OCI-LY7 (cell line): ENCODE measurements around the gene HTATSF1. TPM values are rescaled to one million over a fixed set of nuclear protein-coding genes. Genes with fewer than 3 reads are reported as not detected.

ENCODE experiments used
- BruUV-seq: library from RNA; stranded (reverse); fragments of 400-500 nt; replicated peaks from 2 replicates; lab custom pipeline; 2021; lab: Mats Ljungman, UMichigan
- CTCF ChIA-PET: fragments of 300-600 bp; sonication (Branson Sonifier 250); formaldehyde crosslinking; loops from one replicate; lab custom pipeline; 2022; ENCODE audit warnings: antibody characterized with exemption; ENCODE audit not compliant: unreplicated experiment; lab: Charles Lee
- POLR2A ChIA-PET: fragments of 300-600 bp; sonication (Branson Sonifier 250); formaldehyde crosslinking; loops from one replicate; lab custom pipeline; 2022; ENCODE audit warnings: antibody characterized with exemption; lab: Charles Lee
- DNase-seq: peaks from one replicate; pipeline ENCODE4 v3.0.0-alpha.2; 2015; ENCODE audit warnings: low spot score
- H2AFZ ChIP-seq: fragments of 200-600 bp; sonication (generic), shearing (Covaris generic); 2 replicates; pipeline ENCODE4 v1.6.1; 2014; ENCODE audit warnings: mild to moderate bottlenecking, antibody characterized with exemption, low read length, moderate library complexity
- H3K27ac ChIP-seq: fragments of 200-600 bp; sonication (generic); 2 replicates; pipeline ENCODE4 v1.5.1; 2014; ENCODE audit warnings: mixed run types, low read depth, mild to moderate bottlenecking, moderate library complexity, low read length, inconsistent platforms; ENCODE audit not compliant: poor library complexity, severe bottlenecking
- H3K36me3 ChIP-seq: fragments of 200-600 bp; sonication (generic); 2 replicates; pipeline ENCODE4 v1.6.1; 2014; ENCODE audit warnings: mild to moderate bottlenecking, antibody characterized with exemption, low read length, moderate library complexity, mixed read lengths; ENCODE audit not compliant: insufficient read depth
- H3K4me1 ChIP-seq: fragments of 200-600 bp; sonication (generic); 2 replicates; pipeline ENCODE4 v1.5.1; 2014; ENCODE audit warnings: mild to moderate bottlenecking, low read length; ENCODE audit not compliant: insufficient read depth, poor library complexity, severe bottlenecking
- H3K4me2 ChIP-seq: fragments of 200-600 bp; sonication (generic); 2 replicates; pipeline ENCODE4 v1.6.1; 2014; ENCODE audit warnings: mild to moderate bottlenecking, low read length
- H3K4me3 ChIP-seq: fragments of 200-600 bp; sonication (generic); 2 replicates; pipeline ENCODE4 v1.5.1; 2014; ENCODE audit warnings: mild to moderate bottlenecking, low read depth, low read length; ENCODE audit not compliant: poor library complexity, severe bottlenecking
- H3K79me2 ChIP-seq: fragments of 200-600 bp; sonication (generic); 2 replicates; pipeline ENCODE4 v1.6.1; 2016; ENCODE audit warnings: low read depth, mild to moderate bottlenecking, low read length, moderate library complexity, mixed read lengths; ENCODE audit not compliant: insufficient read depth
- H3K9me2 ChIP-seq: fragments of 200-600 bp; sonication (generic); 2 replicates; pipeline ENCODE4 v1.6.1; 2016; ENCODE audit warnings: mild to moderate bottlenecking, low read length, mixed read lengths; ENCODE audit not compliant: insufficient read depth
- H3K9me3 ChIP-seq: fragments of 200-600 bp; sonication (generic); 2 replicates; pipeline ENCODE4 v1.6.1; 2014; ENCODE audit warnings: mild to moderate bottlenecking, mixed run types, low read length, mixed read lengths
- H4K20me1 ChIP-seq: fragments of 200-600 bp; sonication (generic); 2 replicates; pipeline ENCODE4 v1.6.1; 2014; ENCODE audit warnings: mild to moderate bottlenecking, antibody characterized with exemption, low read length, moderate library complexity, mixed read lengths; ENCODE audit not compliant: insufficient read depth
- CTCF ChIP-seq: fragments of 200-600 bp; sonication (generic); conservative IDR thresholded peaks from 2 replicates; pipeline ENCODE4 v1.5.1; 2014; ENCODE audit warnings: mild to moderate bottlenecking, antibody characterized with exemption, low read length, moderate library complexity, mixed read lengths
- EZH2phosphoT487 ChIP-seq: fragments of 200-600 bp; sonication (generic); IDR thresholded peaks from 2 replicates; pipeline ENCODE4 v1.6.1; 2018; ENCODE audit warnings: low read depth, borderline replicate concordance, mild to moderate bottlenecking, mixed run types, antibody characterized with exemption, low read length, moderate library complexity, mixed read lengths
- intact Hi-C: fragments of 100-400 bp; cut with micrococcal nuclease; formaldehyde crosslinking; loops from one replicate; pipeline ENCODE4 v1.10.0; 2022; ENCODE audit not compliant: unreplicated experiment
- total RNA-seq, 2 experiments: library from RNA; depleted of rRNA in 1 of 2; stranded (reverse); fragments of >200 nt in 1 of 2; shearing (Covaris generic) in 1 of 2; gene quantifications; 2 replicates each; pipeline ENCODE4 v1.2.3, GENCODE V29; 2014 to 2022

HTATSF1 gene
- total RNA-seq, 2 experiments from 2014 or later = 39.0 to 58.1 TPM

GRCh38 chrX:136525738-136526606 lies 28.6 kb downstream of the HTATSF1 start:
- DNase-seq = no peak
- CTCF ChIA-PET = no interaction called here
- intact Hi-C loops = no loop called here
- H3K36me3 ChIP-seq = no peaks in the 10 kb centered on the region
- no peaks in the 10 kb centered on the region for H3K9me3 ChIP-seq
- TF ChIP-seq CTCF = no peak
- no peak for TF ChIP-seq EZH2phosphoT487
- POLR2A ChIA-PET = no interaction called here
- H3K4me3 ChIP-seq = no peak overlapping the region
- H3K79me2 ChIP-seq = no peaks in the 10 kb centered on the region
- no peak overlapping the region for H2AFZ ChIP-seq
- no peaks in the 10 kb centered on the region for H4K20me1 ChIP-seq
- H3K4me2 ChIP-seq = no peak overlapping the region
- no peak overlapping the region for H3K27ac ChIP-seq
- no TSS peak for BruUV-seq
- H3K9me2 ChIP-seq = no peaks in the 10 kb centered on the region
- H3K4me1 ChIP-seq = no peaks in the 10 kb centered on the region

GRCh38 chrX:136528645-136529315 lies 31.4 kb downstream of the HTATSF1 start:
- no TSS peak for BruUV-seq
- no peak overlapping the region for H3K4me3 ChIP-seq
- ChIA-PET POLR2A (no interaction called here), CTCF (no interaction called here)
- no peak for DNase-seq
- no peaks in the 10 kb centered on the region for H3K9me2 ChIP-seq
- no peaks in the 10 kb centered on the region for H3K9me3 ChIP-seq
- TF ChIP-seq CTCF (no peak), EZH2phosphoT487 (no peak)
- no peak overlapping the region for H3K4me2 ChIP-seq
- H3K27ac ChIP-seq = no peak overlapping the region
- no peaks in the 10 kb centered on the region for H3K36me3 ChIP-seq
- no peaks in the 10 kb centered on the region for H3K79me2 ChIP-seq
- H4K20me1 ChIP-seq = no peaks in the 10 kb centered on the region
- H3K4me1 ChIP-seq = no peaks in the 10 kb centered on the region
- intact Hi-C loops = no loop called here
- H2AFZ ChIP-seq = no peak overlapping the region

- no peaks in the 10 kb centered on the region for H3K79me2 ChIP-seq
- TF ChIP-seq CTCF = no peak
- TF ChIP-seq EZH2phosphoT487 = no peak
- H3K9me2 ChIP-seq = no peaks in the 10 kb centered on the region
- ChIA-PET POLR2A (no interaction called here), CTCF (no interaction called here)
- no peak overlapping the region for H2AFZ ChIP-seq
- H4K20me1 ChIP-seq = no peaks in the 10 kb centered on the region
- H3K4me3 ChIP-seq = no peak overlapping the region
- no peak for DNase-seq
- H3K36me3 ChIP-seq = no peaks in the 10 kb centered on the region
- intact Hi-C loops = no loop called here
- H3K4me1 ChIP-seq = no peaks in the 10 kb centered on the region
- H3K4me2 ChIP-seq = no peak overlapping the region
- H3K27ac ChIP-seq = no peak overlapping the region
- BruUV-seq = no TSS peak
- H3K9me3 ChIP-seq = no peaks in the 10 kb centered on the region
Observed at GRCh38 chrX:136529795-136530194, 32.4 kb downstream of the HTATSF1 start.
